GM12878 (cell line): ENCODE measurements around the gene PKD1L1. TPM values are rescaled to one million over a fixed set of nuclear protein-coding genes. Genes with fewer than 3 reads are reported as not detected.
A peak's percentile ranks its signal among the peaks of the same experiment; 100 is the strongest.

ENCODE experiments used
- ATAC-seq: fragments of 200-7000 bp; cut with Tn5 transposase; 3 replicates; pipeline ENCODE4 v1.9.1; 2020; ENCODE audit warnings: mild to moderate bottlenecking, moderate library complexity
- BruUV-seq: library from RNA; stranded (reverse); fragments of 400-500 nt; replicated peaks from 2 replicates; lab custom pipeline; 2021; lab: Mats Ljungman, UMichigan
- CTCF ChIA-PET: fragments of 300-600 bp; sonication (Branson Sonifier 250); formaldehyde crosslinking; extraction: SDS; loops from one replicate; lab custom pipeline; 2021; ENCODE audit warnings: inconsistent platforms; lab: Yijun Ruan, JAX
- POLR2A ChIA-PET: fragments of 350-600 bp; formaldehyde crosslinking; extraction: SDS; loops from one replicate; lab custom pipeline; 2021; ENCODE audit warnings: inconsistent platforms; lab: Charles Lee
- RAD21 ChIA-PET: fragments of 300-600 bp; sonication (Branson Sonifier 250); formaldehyde crosslinking; loops from one replicate; lab custom pipeline; 2023; ENCODE audit warnings: antibody characterized with exemption; ENCODE audit not compliant: unreplicated experiment; lab: Charles Lee
- SMC1A ChIA-PET: fragments of 300-600 bp; sonication (Branson Sonifier 250); formaldehyde crosslinking; loops from one replicate; lab custom pipeline; 2023; ENCODE audit not compliant: unreplicated experiment, uncharacterized antibody; lab: Charles Lee
- DNase-seq: peaks from one replicate; pipeline ENCODE4 v3.0.0-alpha.2; 2011; ENCODE audit warnings: low read depth, low spot score
- FAIRE-seq: peaks from 3 replicates; lab custom pipeline; 2011; peaks lifted over from hg19 to GRCh38; lab: Jason Lieb, UNC
- H2AFZ ChIP-seq: 2 replicates; pipeline ENCODE4 v1.6.0; 2011; ENCODE audit warnings: low read depth, low read length, control low read depth; ENCODE audit not compliant: control insufficient read depth
- H3K27ac ChIP-seq: 2 replicates; pipeline ENCODE4 v1.5.1; 2011; ENCODE audit warnings: control low read depth; ENCODE audit not compliant: control insufficient read depth, insufficient read depth
- H3K27me3 ChIP-seq, 2 experiments: replicated peaks in 1 of 2; 2 replicates each; pipeline versions ENCODE4 v1.6.0 to v1.6.1; 2011; ENCODE audit warnings: low read length in 1 of 2; ENCODE audit not compliant: control insufficient read depth in 2 of 2, insufficient read depth in 2 of 2
- H3K36me3 ChIP-seq, 2 experiments: 2 replicates each; pipeline ENCODE4 v1.5.1; 2011; ENCODE audit warnings: low read length in 1 of 2; ENCODE audit not compliant: control insufficient read depth in 2 of 2, insufficient read depth in 2 of 2
- H3K4me1 ChIP-seq: 2 replicates; pipeline ENCODE4 v1.6.1; 2011; ENCODE audit warnings: mild to moderate bottlenecking, low read length, moderate library complexity, mixed read lengths; ENCODE audit not compliant: control insufficient read depth, insufficient read depth
- H3K4me2 ChIP-seq: 2 replicates; pipeline ENCODE4 v1.6.0; 2011; ENCODE audit warnings: control low read depth; ENCODE audit not compliant: control insufficient read depth, insufficient read depth
- H3K4me3 ChIP-seq: fragments of 200-600 bp; sonication (generic); 2 replicates; pipeline ENCODE4 v1.5.1; 2016
- H3K79me2 ChIP-seq: 2 replicates; pipeline ENCODE4 v1.6.0; 2011; ENCODE audit warnings: low read length; ENCODE audit not compliant: control insufficient read depth, insufficient read depth
- H3K9ac ChIP-seq: 2 replicates; pipeline ENCODE4 v1.8.0; 2011; ENCODE audit warnings: low read length, control low read depth, mixed read lengths; ENCODE audit not compliant: control insufficient read depth, insufficient read depth
- H3K9me3 ChIP-seq: replicated peaks from 3 replicates; pipeline ENCODE4 v1.5.1; 2011; ENCODE audit warnings: mild to moderate bottlenecking, low read length; ENCODE audit not compliant: control insufficient read depth, insufficient read depth
- H4K20me1 ChIP-seq: 2 replicates; pipeline ENCODE4 v1.6.0; 2011; ENCODE audit not compliant: control insufficient read depth, insufficient read depth
- CTCF ChIP-seq, 3 experiments: IDR thresholded peaks in 2 of 3; conservative IDR thresholded peaks in 1 of 3; 2 replicates each; pipeline ENCODE4 v1.5.1; 2011; ENCODE audit warnings: low read depth in 3 of 3, low read length in 3 of 3, mild to moderate bottlenecking in 3 of 3, control low read depth in 2 of 3, moderate library complexity in 2 of 3, inconsistent platforms in 1 of 3, mixed read lengths in 1 of 3; ENCODE audit not compliant: control insufficient read depth in 2 of 3, insufficient read depth in 1 of 3; ENCODE audit errors: extremely low read depth in 1 of 3
- RAD21 ChIP-seq: IDR thresholded peaks from 2 replicates; pipeline ENCODE4 v1.6.1; 2011; ENCODE audit warnings: mild to moderate bottlenecking, low read depth, low read length, moderate library complexity; ENCODE audit not compliant: insufficient read depth
- RELA ChIP-seq: fragments of 450-650 bp; IDR thresholded peaks from 2 replicates; pipeline ENCODE4 v1.8.0; 2014; ENCODE audit warnings: borderline replicate concordance; ENCODE audit not compliant: partially characterized antibody
- whole genome bisulfite sequencing: methylation state at CpG from one replicate; pipeline ENCODE4 v1.1.6; 2016; ENCODE audit warnings: low lambda C conversion rate; ENCODE audit not compliant: insufficient replicate concordance, insufficient coverage; ENCODE audit errors: missing lambda C conversion rate; 5-methylcytosine and 5-hydroxymethylcytosine counted together
- in situ Hi-C: fragments of 300-500 bp; cut with MboI; formaldehyde crosslinking; loops from 9 replicates; pipeline ENCODE4 v1.14.3; 2018; ENCODE audit warnings: mixed read lengths
- intact Hi-C: fragments of 100-400 bp; cut with micrococcal nuclease; formaldehyde crosslinking; loops from one replicate; pipeline ENCODE4 v1.14.2; 2022; ENCODE audit not compliant: unreplicated experiment
- polyA plus RNA-seq, 11 experiments: library from polyadenylated mRNA; depleted of rRNA in 4 of 11; unstranded in 6 of 11; stranded (reverse) in 5 of 11; fragments of >200 nt; fragmentation: Nextera tagmentation in 4 of 11; fragmentation: Illumina TruSeq in 1 of 11; extraction: Ambion mirVana in 4 of 11; extraction: Trizol in 1 of 11; gene quantifications; 1 replicate in 1 of 11; 2 replicates in 10 of 11; pipeline versions ENCODE4 v1.2.1 to v1.2.3, GENCODE V29; 2011 to 2016; ENCODE audit warnings: inconsistent platforms in 2 of 11, missing spikeins in 2 of 11, low read depth in 1 of 11
- total RNA-seq, 4 experiments: library from RNA; depleted of rRNA in 3 of 4; stranded (reverse); fragments of >200 nt in 3 of 4; fragmentation: Illumina TruSeq in 1 of 4; extraction: Trizol in 1 of 4; gene quantifications; 2 replicates each; pipeline versions ENCODE4 v1.2.1 to v1.2.3, GENCODE V29; 2013 to 2021

The PKD1L1 gene
- total and polyA plus RNA-seq, 10 of the 15 experiments (the other 5 are each of a cell fraction or from before 2014, with no cell fraction given): under 0.01 to 0.05 (median 0.02) TPM; not detected in 3

DNA sequence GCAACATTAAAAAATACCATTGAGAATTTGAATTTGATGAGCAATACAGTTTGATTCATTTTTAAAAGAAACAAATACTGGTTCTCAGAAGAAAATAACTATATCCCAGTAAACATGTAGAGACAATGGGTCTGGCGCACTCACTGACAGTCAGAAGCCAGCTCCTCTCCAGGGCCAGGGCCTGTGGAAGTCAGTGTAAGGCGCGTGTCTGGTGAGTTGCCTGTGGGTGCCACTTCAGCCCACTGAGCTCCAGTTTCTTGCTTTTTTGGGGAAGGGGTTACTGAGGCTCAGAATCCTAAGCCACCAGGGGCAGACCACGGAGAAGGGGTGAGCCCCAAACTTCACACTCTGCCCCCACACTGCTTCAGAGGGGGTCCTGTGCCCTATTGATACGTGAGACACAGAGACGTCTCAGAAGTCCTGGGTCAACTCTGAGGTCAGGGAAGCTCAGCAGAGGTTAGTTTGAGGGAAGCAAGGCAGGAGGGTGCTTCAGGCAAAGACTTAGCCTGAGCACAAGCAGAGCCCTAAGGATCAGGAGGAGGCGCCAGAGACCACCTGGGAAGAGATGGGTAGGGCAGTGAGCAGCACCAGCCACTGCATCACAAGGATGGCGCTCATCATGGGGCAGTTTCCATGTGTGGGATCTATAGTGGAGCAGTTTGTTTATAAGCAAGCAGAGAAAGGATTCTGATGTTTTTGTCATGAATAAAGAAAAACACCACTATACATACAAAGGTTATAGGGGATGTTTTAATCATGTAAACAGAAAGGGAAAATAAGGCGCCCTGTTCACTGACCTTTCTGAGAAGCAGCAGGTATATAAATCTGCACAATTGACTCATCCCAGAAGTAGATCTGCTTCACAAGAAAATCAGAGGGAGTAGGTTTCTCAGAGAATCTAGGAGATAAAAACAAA is 95.7 kb downstream of the PKD1L1 start:
- in situ Hi-C loops: no loop called here
- POLR2A ChIA-PET: no interaction called here
- ATAC-seq: peak; percentile 59

More for the DNA sequence above, 95.7 kb downstream of the PKD1L1 start:
- CTCF ChIA-PET: no interaction called here
- SMC1A ChIA-PET: interaction anchor here (1.4 kb wide), 1 partner anchor 87 kb away, joined by 3 read pairs; no protein-coding TSS in a partner anchor
- Histone ChIP-seq H3K79me2 (no peaks in the 10 kb centered on the region), H3K27me3 (no peaks in the 10 kb centered on the region; a peak in 1 of 4 replicates), H2AFZ (no peak overlapping the region), H3K4me2 (no peak overlapping the region), H3K9ac (no peak overlapping the region), H3K36me3 (no peaks in the 10 kb centered on the region), H3K9me3 (no peaks in the 10 kb centered on the region), H3K4me3 (no peak overlapping the region), H3K27ac (no peak overlapping the region), H4K20me1 (no peaks in the 10 kb centered on the region), H3K4me1 (no peaks in the 10 kb centered on the region)
- BruUV-seq: no TSS peak
- intact Hi-C loops: no loop called here
- RAD21 ChIA-PET: no interaction called here
- FAIRE-seq: no peak
- WGBS: 45% methylated on average over 9 of the region's 9 CpGs
- no peak for DNase-seq
- TF ChIP-seq RAD21 (peak; percentile 47), RELA (no peak), CTCF (IDR thresholded peaks at IDR 0.05 in 2 of 3, conservative IDR thresholded peaks at IDR 0.05 in 1 of 3; ENCODE audit: control insufficient read depth in 2 of 3, extremely low read depth in 1 of 3, insufficient read depth in 1 of 3, low read depth in 3 of 3, low read length in 3 of 3) (peak; percentile 27 to 48 (median 45); a peak in 5 of 6 replicates)
